Ovary (tissue), 9 donors: ENCODE measurements around the gene KCND2. TPM values are rescaled to one million over a fixed set of nuclear protein-coding genes. Genes with fewer than 3 reads are reported as not detected.

ENCODE experiments used
- DNase-seq, 5 donors: peaks; one replicate each; pipeline ENCODE4 v3.0.0-alpha.2; 2019 to 2020
- H3K27ac ChIP-seq, 2 donors: fragments of 200-600 bp; one replicate each; pipeline versions ENCODE4 v1.5.1 to v1.8.0; 2019 to 2022
- H3K27me3 ChIP-seq: fragments of 200-600 bp; one replicate; pipeline ENCODE4 v1.8.0; 2022
- H3K36me3 ChIP-seq: fragments of 200-600 bp; sonication (generic); one replicate; pipeline ENCODE4 v1.5.1; 2019
- H3K4me1 ChIP-seq: one replicate; pipeline ENCODE4 v1.8.1; 2013; ENCODE audit warnings: mild to moderate bottlenecking, moderate library complexity; ENCODE audit not compliant: insufficient read depth
- H3K4me3 ChIP-seq: fragments of 200-600 bp; sonication (generic); one replicate; pipeline ENCODE4 v1.5.1; 2017
- H3K9me3 ChIP-seq, 2 donors: fragments of 200-600 bp in 1 of 2; sonication (generic) in 1 of 2; one replicate each; pipeline versions ENCODE4 v1.5.1 to v1.8.1; 2013 to 2019; ENCODE audit warnings: mild to moderate bottlenecking in 1 of 2, moderate library complexity in 1 of 2
- CTCF ChIP-seq, 3 donors: fragments of 450-650 bp in 2 of 3; fragments of 200-600 bp in 1 of 3; IDR thresholded peaks; one replicate each; pipeline versions ENCODE4 v1.5.1 to v1.8.0; 2016 to 2022; ENCODE audit warnings: antibody characterized with exemption in 3 of 3, mild to moderate bottlenecking in 1 of 3
- EP300 ChIP-seq: sonication (generic); formaldehyde crosslinking; IDR thresholded peaks from one replicate; pipeline ENCODE4 v1.6.1; 2017; ENCODE audit warnings: antibody characterized with exemption
- POLR2A ChIP-seq: fragments of 450-650 bp; IDR thresholded peaks from one replicate; pipeline ENCODE4 v1.6.1; 2017; ENCODE audit warnings: antibody characterized with exemption, mild to moderate bottlenecking, moderate library complexity
- WGBS, 3 donors: extraction: QIAGEN DNeasy Blood & Tissue Kit in 1 of 3; methylation state at CpG; one replicate each; pipeline versions ENCODE4 v1.1.5 to v1.1.7; 2013 to 2017; 5-methylcytosine and 5-hydroxymethylcytosine counted together
- intact Hi-C, 4 donors: fragments of 100-400 bp; cut with DNase I; formaldehyde crosslinking; loops; one replicate each; pipeline versions ENCODE4 v1.11.0 to v1.15.1; 2022 to 2023
- polyA plus RNA-seq, 2 donors: library from polyadenylated mRNA; stranded (reverse); fragments of 200-250 nt in 1 of 2; fragments of 350-450 nt in 1 of 2; fragmentation: Illumina TruSeq in 1 of 2; extraction: RNeasy Lipid Tissue Mini Kit (QIAGEN cat#74804) in 1 of 2; gene quantifications; one replicate each; pipeline ENCODE4 v1.2.3, GENCODE V29; 2013 to 2014
- total RNA-seq, 7 donors: library from RNA; depleted of rRNA in 2 of 7; stranded (reverse); fragments of >200 nt in 2 of 7; fragmentation: NEBNext Ultra II Directional in 3 of 7; extraction: Animal tissue kit (Norgen Biotek cat#: 25700) in 3 of 7; gene quantifications; one replicate each; pipeline versions ENCODE4 v1.1.0 to v1.2.4, GENCODE V29; 2016 to 2023
- donor health status: DM: no; HTN: no; CAD: no; lungs with moderate emphysema.
- donor health status: DM: no; HTN: no; CAD: no.
- donor health status: Bipolar disorder and iron deficiency.
- donor health status: DM: yes; HTN: yes; CAD: no.
- donor health status: DM: no; HTN: no; CAD: no.
- donor health status: DM: yes; HTN: yes; CAD: no.

KCND2 gene
- total and polyA plus RNA-seq, 9 donors: 3.2 to 14.5 (median 5.4) TPM

DNA sequence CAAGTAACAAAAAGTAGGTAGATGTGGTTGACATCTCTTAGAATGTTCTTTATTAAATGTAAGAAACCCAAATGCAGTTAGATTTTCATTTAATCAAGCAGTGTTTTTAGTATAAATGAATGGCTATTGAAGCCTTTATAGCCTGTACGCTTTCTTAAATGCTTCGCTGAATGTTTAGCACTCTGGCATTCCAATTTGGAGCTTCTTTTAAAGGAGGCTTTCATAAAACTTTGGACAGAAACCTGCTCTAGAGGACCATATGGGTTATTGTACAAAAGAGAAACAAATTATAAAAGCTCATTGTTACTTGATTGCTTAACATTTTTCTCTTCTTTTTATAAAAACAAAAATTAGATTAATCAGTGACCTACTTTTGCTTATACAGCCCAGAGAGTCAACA, 59.5 kb downstream of the KCND2 start:
- no peak overlapping the region for H3K27ac ChIP-seq
- TF ChIP-seq POLR2A: no peak
- no peak for DNase-seq
- intact Hi-C loops: no loop called here
- no peak overlapping the region for H3K4me3 ChIP-seq
- 38 to 49% (median 40%) methylated on average over 2 of the region's 2 CpGs for WGBS, 3 donors
- H3K36me3 ChIP-seq: no peaks in the 10 kb centered on the region
- no peaks in the 10 kb centered on the region for H3K27me3 ChIP-seq
- H3K4me1 ChIP-seq: no peaks in the 10 kb centered on the region
- H3K9me3 ChIP-seq: no peaks in the 10 kb centered on the region

- Histone ChIP-seq H3K9me3 (no peaks in the 10 kb centered on the region), H3K27ac (no peak overlapping the region), H3K4me3 (no peak overlapping the region), H3K27me3 (no peaks in the 10 kb centered on the region), H3K36me3 (no peaks in the 10 kb centered on the region), H3K4me1 (no peaks in the 10 kb centered on the region)
- whole genome bisulfite sequencing, 3 donors: 94 to 96% (median 96%) methylated on average over 1 of the region's 1 CpG
- intact Hi-C loops: no loop called here
- TF ChIP-seq EP300: no peak
- TF ChIP-seq CTCF (IDR thresholded peaks at IDR 0.05): no peak
- no peak for TF ChIP-seq POLR2A
- no peak for DNase-seq
Observed at GRCh38 chr7:120334475-120334874, 61.5 kb downstream of the KCND2 start.

- no peaks in the 10 kb centered on the region for H3K9me3 ChIP-seq
- no peaks in the 10 kb centered on the region for H3K4me1 ChIP-seq
- H3K27me3 ChIP-seq: no peaks in the 10 kb centered on the region
- no peak overlapping the region for H3K4me3 ChIP-seq
- H3K27ac ChIP-seq: no peak overlapping the region
- DNase-seq: no peak
- WGBS, 3 donors: 70 to 86% (median 83%) methylated on average over 1 of the region's 1 CpG
- intact Hi-C loops: no loop called here
- H3K36me3 ChIP-seq: no peaks in the 10 kb centered on the region
- TF ChIP-seq POLR2A (no peak), CTCF (IDR thresholded peaks at IDR 0.05) (no peak), EP300 (no peak)
Observed at GRCh38 chr7:120337308-120337907, 64.4 kb downstream of the KCND2 start.

GRCh38 chr7:120344276-120344675, 71.3 kb downstream of the KCND2 start:
- intact Hi-C loops: no loop called here
- 12 to 26% (median 14%) methylated on average over 5 of the region's 5 CpGs for WGBS, 3 donors
- no peak overlapping the region for H3K27ac ChIP-seq
- H3K27me3 ChIP-seq: no peaks in the 10 kb centered on the region
- no peaks in the 10 kb centered on the region for H3K9me3 ChIP-seq
- no peaks in the 10 kb centered on the region for H3K4me1 ChIP-seq
- TF ChIP-seq EP300 (no peak), POLR2A (no peak), CTCF (IDR thresholded peaks at IDR 0.05) (no peak)
- H3K36me3 ChIP-seq: no peaks in the 10 kb centered on the region
- H3K4me3 ChIP-seq: no peak overlapping the region
- DNase-seq: no peak

- Histone ChIP-seq H3K4me3 (no peak overlapping the region), H3K9me3 (no peaks in the 10 kb centered on the region), H3K4me1 (no peaks in the 10 kb centered on the region), H3K36me3 (no peaks in the 10 kb centered on the region), H3K27me3 (no peaks in the 10 kb centered on the region), H3K27ac (no peak overlapping the region)
- intact Hi-C loops: no loop called here
- DNase-seq: no peak
- 96 to 97% (median 97%) methylated on average over 3 of the region's 3 CpGs for WGBS, 3 donors
- no peak for TF ChIP-seq CTCF (IDR thresholded peaks at IDR 0.05)
- no peak for TF ChIP-seq POLR2A
- TF ChIP-seq EP300: no peak
Observed at GRCh38 chr7:120353171-120353570, 80.2 kb downstream of the KCND2 start.
